ENCODE measurements around the gene IRF2BP2.

The IRF2BP2 gene

GRCh38 chr1:234655328-234656069 lies 45.5 kb upstream of the IRF2BP2 start:
- peak overlapping the region; percentile 50 for H3K27ac ChIP-seq
- DNase-seq (ENCODE audit: low spot score) = no peak
- TF ChIP-seq CTCF (conservative IDR thresholded peaks at IDR 0.05; ENCODE audit: low read depth) = no peak
- CTCF ChIA-PET = interaction anchor here (0.8 kb wide), 1 partner anchor 22 kb away, joined by 4 read pairs; no protein-coding TSS in a partner anchor
- POLR2A ChIA-PET (ENCODE audit: low non-redundant PET) = interaction anchor here (3.6 kb wide), 1 partner anchor 43 kb away, joined by 24 read pairs; no protein-coding TSS in a partner anchor

- POLR2A ChIA-PET (ENCODE audit: low non-redundant PET) = no interaction called here
- DNase-seq (ENCODE audit: low spot score) = no peak
- H3K27ac ChIP-seq = no peak overlapping the region
- CTCF ChIA-PET = no interaction called here
- TF ChIP-seq CTCF (conservative IDR thresholded peaks at IDR 0.05; ENCODE audit: low read depth) = no peak
Observed at GRCh38 chr1:234654002-234654733, 44.2 kb upstream of the IRF2BP2 start.

GRCh38 chr1:234649432-234650081 lies 39.6 kb upstream of the IRF2BP2 start:
- ChIA-PET CTCF (interaction anchor here (1.1 kb wide), 1 partner anchor 444 kb away, joined by 7 read pairs; no protein-coding TSS in a partner anchor), POLR2A (ENCODE audit: low non-redundant PET) (no interaction called here)
- H3K27ac ChIP-seq = peak overlapping the region; percentile 29; the same call in 1 of the 2 replicates
- no peak for DNase-seq (ENCODE audit: low spot score)
- no peak for TF ChIP-seq CTCF (conservative IDR thresholded peaks at IDR 0.05; ENCODE audit: low read depth)

GRCh38 chr1:234647758-234648157 lies 37.8 kb upstream of the IRF2BP2 start:
- ChIA-PET CTCF (no interaction called here), POLR2A (ENCODE audit: low non-redundant PET) (interaction anchor here (0.6 kb wide), 1 partner anchor 482 kb away, joined by 3 read pairs; no protein-coding TSS in a partner anchor)
- peak; percentile 84 for DNase-seq (ENCODE audit: low spot score)

GRCh38 chr1:234647245-234647644 lies 37.3 kb upstream of the IRF2BP2 start:
- CTCF ChIA-PET = no interaction called here
- no peak overlapping the region; the same call in 1 of the 2 replicates for H3K27ac ChIP-seq
- DNase-seq (ENCODE audit: low spot score) = no peak
- no peak for TF ChIP-seq CTCF (conservative IDR thresholded peaks at IDR 0.05; ENCODE audit: low read depth)
- POLR2A ChIA-PET (ENCODE audit: low non-redundant PET) = no interaction called here

More at GRCh38 chr1:234647758-234648157, 37.8 kb upstream of the IRF2BP2 start:
- peak overlapping the region; percentile 62 for H3K27ac ChIP-seq
- no peak for TF ChIP-seq CTCF (conservative IDR thresholded peaks at IDR 0.05; ENCODE audit: low read depth)

- H3K27ac ChIP-seq = no peak overlapping the region
- no peak for TF ChIP-seq CTCF (conservative IDR thresholded peaks at IDR 0.05; ENCODE audit: low read depth)
- POLR2A ChIA-PET (ENCODE audit: low non-redundant PET) = no interaction called here
- CTCF ChIA-PET = interaction anchor here (0.5 to 0.6 kb wide), 2 partner anchors 14 to 35 kb away, joined by 3 to 4 read pairs; no protein-coding TSS in a partner anchor
- DNase-seq (ENCODE audit: low spot score) = no peak
Observed at GRCh38 chr1:234645964-234646363, 36.0 kb upstream of the IRF2BP2 start.

Data from RWPE1 (cell line).